GM12878 (cell line): ENCODE measurements around the gene C14orf93. TPM values are rescaled to one million over a fixed set of nuclear protein-coding genes. Genes with fewer than 3 reads are reported as not detected.

Experiments
- ATAC-seq: fragments of 200-7000 bp; cut with Tn5 transposase; 3 replicates; pipeline ENCODE4 v1.9.1; 2020; ENCODE audit warnings: mild to moderate bottlenecking, moderate library complexity
- BruUV-seq: library from RNA; stranded (reverse); fragments of 400-500 nt; replicated peaks from 2 replicates; lab custom pipeline; 2021; lab: Mats Ljungman, UMichigan
- CTCF ChIA-PET: fragments of 300-600 bp; sonication (Branson Sonifier 250); formaldehyde crosslinking; extraction: SDS; loops from one replicate; lab custom pipeline; 2021; ENCODE audit warnings: inconsistent platforms; lab: Yijun Ruan, JAX
- POLR2A ChIA-PET: fragments of 350-600 bp; formaldehyde crosslinking; extraction: SDS; loops from one replicate; lab custom pipeline; 2021; ENCODE audit warnings: inconsistent platforms; lab: Charles Lee
- RAD21 ChIA-PET: fragments of 300-600 bp; sonication (Branson Sonifier 250); formaldehyde crosslinking; loops from one replicate; lab custom pipeline; 2023; ENCODE audit warnings: antibody characterized with exemption; ENCODE audit not compliant: unreplicated experiment; lab: Charles Lee
- SMC1A ChIA-PET: fragments of 300-600 bp; sonication (Branson Sonifier 250); formaldehyde crosslinking; loops from one replicate; lab custom pipeline; 2023; ENCODE audit not compliant: unreplicated experiment, uncharacterized antibody; lab: Charles Lee
- DNase-seq: peaks from one replicate; pipeline ENCODE4 v3.0.0-alpha.2; 2011; ENCODE audit warnings: low read depth, low spot score
- FAIRE-seq: peaks from 3 replicates; lab custom pipeline; 2011; peaks lifted over from hg19 to GRCh38; lab: Jason Lieb, UNC
- H2AFZ ChIP-seq: 2 replicates; pipeline ENCODE4 v1.6.0; 2011; ENCODE audit warnings: low read depth, low read length, control low read depth; ENCODE audit not compliant: control insufficient read depth
- H3K27ac ChIP-seq: 2 replicates; pipeline ENCODE4 v1.5.1; 2011; ENCODE audit warnings: control low read depth; ENCODE audit not compliant: control insufficient read depth, insufficient read depth
- H3K27me3 ChIP-seq, 2 experiments: replicated peaks in 1 of 2; 2 replicates each; pipeline versions ENCODE4 v1.6.0 to v1.6.1; 2011; ENCODE audit warnings: low read length in 1 of 2; ENCODE audit not compliant: control insufficient read depth in 2 of 2, insufficient read depth in 2 of 2
- H3K36me3 ChIP-seq, 2 experiments: 2 replicates each; pipeline ENCODE4 v1.5.1; 2011; ENCODE audit warnings: low read length in 1 of 2; ENCODE audit not compliant: control insufficient read depth in 2 of 2, insufficient read depth in 2 of 2
- H3K4me1 ChIP-seq: 2 replicates; pipeline ENCODE4 v1.6.1; 2011; ENCODE audit warnings: mild to moderate bottlenecking, low read length, moderate library complexity, mixed read lengths; ENCODE audit not compliant: control insufficient read depth, insufficient read depth
- H3K4me2 ChIP-seq: 2 replicates; pipeline ENCODE4 v1.6.0; 2011; ENCODE audit warnings: control low read depth; ENCODE audit not compliant: control insufficient read depth, insufficient read depth
- H3K4me3 ChIP-seq: fragments of 200-600 bp; sonication (generic); 2 replicates; pipeline ENCODE4 v1.5.1; 2016
- H3K79me2 ChIP-seq: 2 replicates; pipeline ENCODE4 v1.6.0; 2011; ENCODE audit warnings: low read length; ENCODE audit not compliant: control insufficient read depth, insufficient read depth
- H3K9ac ChIP-seq: 2 replicates; pipeline ENCODE4 v1.8.0; 2011; ENCODE audit warnings: low read length, control low read depth, mixed read lengths; ENCODE audit not compliant: control insufficient read depth, insufficient read depth
- H3K9me3 ChIP-seq: replicated peaks from 3 replicates; pipeline ENCODE4 v1.5.1; 2011; ENCODE audit warnings: mild to moderate bottlenecking, low read length; ENCODE audit not compliant: control insufficient read depth, insufficient read depth
- H4K20me1 ChIP-seq: 2 replicates; pipeline ENCODE4 v1.6.0; 2011; ENCODE audit not compliant: control insufficient read depth, insufficient read depth
- CHD2 ChIP-seq: IDR thresholded peaks from 2 replicates; pipeline ENCODE4 v1.6.1; 2011; ENCODE audit warnings: low read depth, low read length, improper control_type of control experiment, borderline replicate concordance
- EP300 ChIP-seq, 2 experiments: fragments of 150-350 bp in 1 of 2; IDR thresholded peaks; 2 replicates each; pipeline ENCODE4 v1.6.1; 2011 to 2012; ENCODE audit warnings: low read depth in 2 of 2, low read length in 2 of 2, borderline replicate concordance in 1 of 2, improper control_type of control experiment in 1 of 2, inconsistent platforms in 1 of 2; ENCODE audit not compliant: control insufficient read depth in 1 of 2
- NR2C2 ChIP-seq: IDR thresholded peaks from 2 replicates; pipeline ENCODE4 v1.6.1; 2011; ENCODE audit warnings: borderline replicate concordance, low read depth; ENCODE audit not compliant: control insufficient read depth, insufficient read length
- POLR2A ChIP-seq: IDR thresholded peaks from 2 replicates; pipeline ENCODE4 v1.6.1; 2011; ENCODE audit warnings: low read depth, mild to moderate bottlenecking, low read length
- SIN3A ChIP-seq: IDR thresholded peaks from 2 replicates; pipeline ENCODE4 v1.6.1; 2012; ENCODE audit warnings: low read depth, low read length, improper control_type of control experiment
- WGBS: methylation state at CpG from one replicate; pipeline ENCODE4 v1.1.6; 2016; ENCODE audit warnings: low lambda C conversion rate; ENCODE audit not compliant: insufficient replicate concordance, insufficient coverage; ENCODE audit errors: missing lambda C conversion rate; 5-methylcytosine and 5-hydroxymethylcytosine counted together
- in situ Hi-C: fragments of 300-500 bp; cut with MboI; formaldehyde crosslinking; loops from 9 replicates; pipeline ENCODE4 v1.14.3; 2018; ENCODE audit warnings: mixed read lengths
- intact Hi-C: fragments of 100-400 bp; cut with micrococcal nuclease; formaldehyde crosslinking; loops from one replicate; pipeline ENCODE4 v1.14.2; 2022; ENCODE audit not compliant: unreplicated experiment
- polyA plus RNA-seq, 11 experiments: library from polyadenylated mRNA; depleted of rRNA in 4 of 11; unstranded in 6 of 11; stranded (reverse) in 5 of 11; fragments of >200 nt; fragmentation: Nextera tagmentation in 4 of 11; fragmentation: Illumina TruSeq in 1 of 11; extraction: Ambion mirVana in 4 of 11; extraction: Trizol in 1 of 11; gene quantifications; 1 replicate in 1 of 11; 2 replicates in 10 of 11; pipeline versions ENCODE4 v1.2.1 to v1.2.3, GENCODE V29; 2011 to 2016; ENCODE audit warnings: inconsistent platforms in 2 of 11, missing spikeins in 2 of 11, low read depth in 1 of 11
- total RNA-seq, 4 experiments: library from RNA; depleted of rRNA in 3 of 4; stranded (reverse); fragments of >200 nt in 3 of 4; fragmentation: Illumina TruSeq in 1 of 4; extraction: Trizol in 1 of 4; gene quantifications; 2 replicates each; pipeline versions ENCODE4 v1.2.1 to v1.2.3, GENCODE V29; 2013 to 2021
- TF ChIP-seq, protein P1 (sequence below): IDR thresholded peaks from 2 replicates; pipeline ENCODE4 v1.6.1; 2012; ENCODE audit warnings: improper control_type of control experiment, low read depth, low read length; ENCODE audit not compliant: insufficient replicate concordance
- TF ChIP-seq, protein P2 (sequence below): fragments of 450-650 bp; IDR thresholded peaks from 2 replicates; pipeline ENCODE4 v1.6.1; 2017; ENCODE audit warnings: borderline replicate concordance

Gene C14orf93
- total and polyA plus RNA-seq, 10 of the 15 experiments (the other 5 are each of a cell fraction or from before 2014, with no cell fraction given), result 1.8 to 13.9 (median 10.2) TPM

DNA sequence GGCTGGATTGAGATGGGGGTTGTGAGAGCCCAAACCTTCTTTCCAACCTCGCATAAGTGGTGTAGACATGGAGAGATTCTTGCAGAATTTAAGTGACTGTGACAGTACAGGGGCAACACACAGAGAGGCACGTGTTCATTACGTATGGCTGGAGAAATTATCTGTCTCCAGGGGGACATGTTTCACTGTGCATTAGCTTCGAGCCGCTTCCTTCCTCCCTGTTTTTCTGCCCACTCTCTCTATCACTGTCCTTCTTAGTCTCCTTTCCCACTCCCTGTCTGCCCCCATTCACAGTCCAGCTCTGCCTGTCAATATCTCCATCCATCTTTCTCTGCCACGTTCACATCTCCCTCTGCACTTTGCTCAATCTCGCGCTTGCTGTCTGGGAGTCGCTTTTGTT is 11.5 kb upstream of the C14orf93 start:
- Histone ChIP-seq H3K79me2 (no peaks in the 10 kb centered on the region), H3K36me3 (peaks cover 5 to 20% of the 10 kb centered on the region in 2 experiments), H3K4me1 (no peaks in the 10 kb centered on the region), H3K27ac (no peak overlapping the region), H3K9me3 (no peaks in the 10 kb centered on the region), H4K20me1 (no peaks in the 10 kb centered on the region), H3K4me2 (no peak overlapping the region), H2AFZ (no peak overlapping the region), H3K9ac (no peak overlapping the region), H3K4me3 (no peak overlapping the region), H3K27me3 (no peaks in the 10 kb centered on the region)
- CTCF ChIA-PET, result interaction anchor here (0.6 to 5.5 kb wide), 3 partner anchors 19 to 37 kb away, joined by 3 to 43 read pairs (median 4); no protein-coding TSS in a partner anchor
- RAD21 ChIA-PET, result no interaction called here
- WGBS, result 100% methylated on average over 9 of the region's 9 CpGs
- SMC1A ChIA-PET, result interaction anchor here (1.5 to 1.6 kb wide), 3 partner anchors 13 to 26 kb away, joined by 3 to 5 read pairs (median 5); no protein-coding TSS in a partner anchor
- DNase-seq, result no peak
- TF ChIP-seq SIN3A (no peak), POLR2A (no peak), CHD2 (no peak), NR2C2 (no peak), EP300 (IDR thresholded peaks at IDR 0.05; ENCODE audit: borderline replicate concordance in 1 of 2, control insufficient read depth in 1 of 2, low read depth in 2 of 2, low read length in 2 of 2) (no peak)
- TF ChIP-seq, protein P1, sequence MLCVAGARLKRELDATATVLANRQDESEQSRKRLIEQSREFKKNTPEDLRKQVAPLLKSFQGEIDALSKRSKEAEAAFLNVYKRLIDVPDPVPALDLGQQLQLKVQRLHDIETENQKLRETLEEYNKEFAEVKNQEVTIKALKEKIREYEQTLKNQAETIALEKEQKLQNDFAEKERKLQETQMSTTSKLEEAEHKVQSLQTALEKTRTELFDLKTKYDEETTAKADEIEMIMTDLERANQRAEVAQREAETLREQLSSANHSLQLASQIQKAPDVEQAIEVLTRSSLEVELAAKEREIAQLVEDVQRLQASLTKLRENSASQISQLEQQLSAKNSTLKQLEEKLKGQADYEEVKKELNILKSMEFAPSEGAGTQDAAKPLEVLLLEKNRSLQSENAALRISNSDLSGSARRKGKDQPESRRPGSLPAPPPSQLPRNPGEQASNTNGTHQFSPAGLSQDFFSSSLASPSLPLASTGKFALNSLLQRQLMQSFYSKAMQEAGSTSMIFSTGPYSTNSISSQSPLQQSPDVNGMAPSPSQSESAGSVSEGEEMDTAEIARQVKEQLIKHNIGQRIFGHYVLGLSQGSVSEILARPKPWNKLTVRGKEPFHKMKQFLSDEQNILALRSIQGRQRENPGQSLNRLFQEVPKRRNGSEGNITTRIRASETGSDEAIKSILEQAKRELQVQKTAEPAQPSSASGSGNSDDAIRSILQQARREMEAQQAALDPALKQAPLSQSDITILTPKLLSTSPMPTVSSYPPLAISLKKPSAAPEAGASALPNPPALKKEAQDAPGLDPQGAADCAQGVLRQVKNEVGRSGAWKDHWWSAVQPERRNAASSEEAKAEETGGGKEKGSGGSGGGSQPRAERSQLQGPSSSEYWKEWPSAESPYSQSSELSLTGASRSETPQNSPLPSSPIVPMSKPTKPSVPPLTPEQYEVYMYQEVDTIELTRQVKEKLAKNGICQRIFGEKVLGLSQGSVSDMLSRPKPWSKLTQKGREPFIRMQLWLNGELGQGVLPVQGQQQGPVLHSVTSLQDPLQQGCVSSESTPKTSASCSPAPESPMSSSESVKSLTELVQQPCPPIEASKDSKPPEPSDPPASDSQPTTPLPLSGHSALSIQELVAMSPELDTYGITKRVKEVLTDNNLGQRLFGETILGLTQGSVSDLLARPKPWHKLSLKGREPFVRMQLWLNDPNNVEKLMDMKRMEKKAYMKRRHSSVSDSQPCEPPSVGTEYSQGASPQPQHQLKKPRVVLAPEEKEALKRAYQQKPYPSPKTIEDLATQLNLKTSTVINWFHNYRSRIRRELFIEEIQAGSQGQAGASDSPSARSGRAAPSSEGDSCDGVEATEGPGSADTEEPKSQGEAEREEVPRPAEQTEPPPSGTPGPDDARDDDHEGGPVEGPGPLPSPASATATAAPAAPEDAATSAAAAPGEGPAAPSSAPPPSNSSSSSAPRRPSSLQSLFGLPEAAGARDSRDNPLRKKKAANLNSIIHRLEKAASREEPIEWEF, result no peak
- TF ChIP-seq, protein P2, sequence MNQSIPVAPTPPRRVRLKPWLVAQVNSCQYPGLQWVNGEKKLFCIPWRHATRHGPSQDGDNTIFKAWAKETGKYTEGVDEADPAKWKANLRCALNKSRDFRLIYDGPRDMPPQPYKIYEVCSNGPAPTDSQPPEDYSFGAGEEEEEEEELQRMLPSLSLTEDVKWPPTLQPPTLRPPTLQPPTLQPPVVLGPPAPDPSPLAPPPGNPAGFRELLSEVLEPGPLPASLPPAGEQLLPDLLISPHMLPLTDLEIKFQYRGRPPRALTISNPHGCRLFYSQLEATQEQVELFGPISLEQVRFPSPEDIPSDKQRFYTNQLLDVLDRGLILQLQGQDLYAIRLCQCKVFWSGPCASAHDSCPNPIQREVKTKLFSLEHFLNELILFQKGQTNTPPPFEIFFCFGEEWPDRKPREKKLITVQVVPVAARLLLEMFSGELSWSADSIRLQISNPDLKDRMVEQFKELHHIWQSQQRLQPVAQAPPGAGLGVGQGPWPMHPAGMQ, result no peak
- POLR2A ChIA-PET, result no interaction called here
- intact Hi-C loops (no loop called here), in situ Hi-C loops (no loop called here)
- no TSS peak for BruUV-seq
- ATAC-seq, result no peak
- FAIRE-seq, result no peak
